ENCODE results near the gene FCRL2.

FCRL2 gene

DNA sequence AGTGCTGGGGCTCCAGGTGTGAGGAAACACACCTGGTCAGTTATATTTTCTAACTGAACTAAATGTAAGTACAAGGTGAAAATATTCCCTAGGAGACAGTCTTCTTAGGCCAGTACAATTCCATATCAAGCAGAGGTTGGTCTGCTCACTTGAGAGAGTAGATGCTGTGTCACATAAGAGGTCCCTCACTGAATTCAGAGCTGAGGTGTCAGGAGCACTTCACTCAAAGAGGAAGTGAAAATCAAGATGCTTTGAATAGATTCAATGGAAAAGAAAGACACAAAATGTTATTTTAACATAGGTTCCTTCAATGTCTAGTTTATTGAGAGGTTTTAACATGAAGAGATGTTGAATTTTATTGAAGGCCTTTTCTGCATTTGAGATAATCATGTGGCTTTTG is 72.1 kb downstream of the FCRL2 start:
- no peak for DNase-seq (ENCODE audit: extremely low read depth, low read depth)
- no peak overlapping the region for H3K4me3 ChIP-seq (replicated peaks; ENCODE audit: low read depth, low read length)
- TF ChIP-seq, protein P1, sequence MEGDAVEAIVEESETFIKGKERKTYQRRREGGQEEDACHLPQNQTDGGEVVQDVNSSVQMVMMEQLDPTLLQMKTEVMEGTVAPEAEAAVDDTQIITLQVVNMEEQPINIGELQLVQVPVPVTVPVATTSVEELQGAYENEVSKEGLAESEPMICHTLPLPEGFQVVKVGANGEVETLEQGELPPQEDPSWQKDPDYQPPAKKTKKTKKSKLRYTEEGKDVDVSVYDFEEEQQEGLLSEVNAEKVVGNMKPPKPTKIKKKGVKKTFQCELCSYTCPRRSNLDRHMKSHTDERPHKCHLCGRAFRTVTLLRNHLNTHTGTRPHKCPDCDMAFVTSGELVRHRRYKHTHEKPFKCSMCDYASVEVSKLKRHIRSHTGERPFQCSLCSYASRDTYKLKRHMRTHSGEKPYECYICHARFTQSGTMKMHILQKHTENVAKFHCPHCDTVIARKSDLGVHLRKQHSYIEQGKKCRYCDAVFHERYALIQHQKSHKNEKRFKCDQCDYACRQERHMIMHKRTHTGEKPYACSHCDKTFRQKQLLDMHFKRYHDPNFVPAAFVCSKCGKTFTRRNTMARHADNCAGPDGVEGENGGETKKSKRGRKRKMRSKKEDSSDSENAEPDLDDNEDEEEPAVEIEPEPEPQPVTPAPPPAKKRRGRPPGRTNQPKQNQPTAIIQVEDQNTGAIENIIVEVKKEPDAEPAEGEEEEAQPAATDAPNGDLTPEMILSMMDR (IDR thresholded peaks at IDR 0.05; ENCODE audit: low read depth, low read length, missing control alignments): no peak

DNA sequence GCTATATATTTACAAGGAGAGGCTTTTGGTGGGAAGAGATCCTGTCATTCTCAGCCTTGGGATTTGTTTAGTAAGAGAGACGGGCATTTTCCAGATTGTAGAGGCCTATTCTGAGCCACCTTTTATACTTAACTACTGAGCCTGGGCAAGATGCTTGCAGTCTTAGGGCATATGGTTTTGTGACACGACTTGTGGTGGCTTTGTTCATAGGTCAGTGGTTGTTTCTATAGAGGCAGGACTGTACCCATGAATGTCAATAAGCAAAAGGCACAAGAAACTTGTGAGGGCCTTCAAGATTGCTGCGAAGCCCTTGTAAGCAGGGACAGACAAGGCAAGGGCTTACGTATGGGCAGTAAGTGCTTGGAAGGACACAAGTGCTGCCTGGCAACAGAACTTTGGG is 73.0 kb downstream of the FCRL2 start:
- DNase-seq (ENCODE audit: extremely low read depth, low read depth): no peak
- TF ChIP-seq, protein P1 (IDR thresholded peaks at IDR 0.05; ENCODE audit: low read depth, low read length, missing control alignments): no peak
- H3K4me3 ChIP-seq (replicated peaks; ENCODE audit: low read depth, low read length): no peak overlapping the region

DNA sequence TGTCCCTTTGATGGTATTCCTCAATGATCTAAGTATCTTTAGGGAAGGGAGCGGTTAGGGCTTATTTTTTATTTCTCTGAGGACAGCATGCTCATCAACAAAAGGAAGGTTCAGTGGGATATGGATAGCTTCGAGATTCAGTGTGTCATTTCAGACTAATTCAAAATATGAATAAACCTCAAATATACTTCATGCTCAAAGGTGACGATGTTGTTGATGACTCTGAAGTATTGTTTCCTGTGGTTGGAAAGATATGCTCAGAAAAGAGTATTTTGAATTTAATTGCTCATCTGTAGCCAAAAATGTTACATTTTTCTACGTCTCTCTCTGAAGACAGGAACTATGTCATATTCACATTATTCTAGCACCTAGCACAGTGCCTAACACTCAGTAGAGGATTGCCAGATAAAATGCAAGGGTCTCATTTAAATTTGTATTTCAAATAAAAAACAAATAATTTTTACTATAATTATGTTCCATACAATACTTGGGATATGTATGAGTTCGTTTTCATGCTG is 74.6 kb downstream of the FCRL2 start:
- no peak overlapping the region for H3K4me3 ChIP-seq (replicated peaks; ENCODE audit: low read depth, low read length)
- TF ChIP-seq, protein P1 (IDR thresholded peaks at IDR 0.05; ENCODE audit: low read depth, low read length, missing control alignments): no peak
- no peak for DNase-seq (ENCODE audit: extremely low read depth, low read depth)

DNA sequence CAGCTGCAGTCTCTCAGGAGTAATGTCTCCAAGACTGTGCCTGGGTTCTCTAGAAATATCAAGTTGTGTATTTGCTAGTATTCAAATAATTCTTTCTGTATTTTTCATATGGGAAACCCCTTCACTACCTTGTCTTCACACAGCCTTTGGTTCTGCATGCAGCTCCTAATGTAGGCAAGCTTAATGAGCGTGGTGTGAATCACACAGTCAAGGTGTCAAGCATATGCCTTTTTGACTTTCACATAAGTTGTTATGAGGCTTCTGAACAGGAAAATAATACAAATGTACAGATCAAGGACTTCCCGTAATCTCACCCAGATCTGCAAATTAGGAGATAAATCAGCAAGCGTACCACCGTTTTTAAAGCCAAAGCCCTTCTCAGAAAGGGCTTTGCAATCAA is 76.2 kb downstream of the FCRL2 start, which contains the start of gene FCRL3:
TSS of gene FCRL3 (minus strand) at position 38 of the 400 bp plus-strand sequence. CDS start 280 bp downstream, outside the sequence.
- DNase-seq (ENCODE audit: extremely low read depth, low read depth): no peak
- no peak within 1 kb of the TSS for H3K4me3 ChIP-seq (replicated peaks; ENCODE audit: low read depth, low read length)
- TF ChIP-seq, protein P1 (IDR thresholded peaks at IDR 0.05; ENCODE audit: low read depth, low read length, missing control alignments): no peak

DNA sequence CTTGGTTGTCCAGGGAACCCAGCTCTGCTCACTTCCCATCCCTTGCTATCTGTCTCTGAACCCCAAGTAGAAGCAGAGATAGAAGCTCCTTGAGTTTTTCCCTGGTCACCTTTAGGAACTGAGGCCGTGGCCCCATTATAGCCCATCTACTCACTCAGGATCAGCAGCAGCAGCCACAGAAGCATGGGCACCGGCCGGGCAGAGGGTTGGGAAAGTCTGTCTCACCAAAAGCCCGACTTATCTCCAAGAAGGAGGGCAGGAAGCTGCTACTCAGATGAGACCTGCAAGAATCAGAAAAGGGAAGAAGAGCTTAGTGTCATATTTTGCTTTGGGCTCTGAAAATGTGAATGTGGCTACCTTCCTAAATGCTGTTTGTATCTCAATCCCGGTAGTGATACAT is 76.6 kb downstream of the FCRL2 start:
- H3K4me3 ChIP-seq (replicated peaks; ENCODE audit: low read depth, low read length): no peak overlapping the region
- TF ChIP-seq, protein P1 (IDR thresholded peaks at IDR 0.05; ENCODE audit: low read depth, low read length, missing control alignments): no peak
- DNase-seq (ENCODE audit: extremely low read depth, low read depth): no peak

DNA sequence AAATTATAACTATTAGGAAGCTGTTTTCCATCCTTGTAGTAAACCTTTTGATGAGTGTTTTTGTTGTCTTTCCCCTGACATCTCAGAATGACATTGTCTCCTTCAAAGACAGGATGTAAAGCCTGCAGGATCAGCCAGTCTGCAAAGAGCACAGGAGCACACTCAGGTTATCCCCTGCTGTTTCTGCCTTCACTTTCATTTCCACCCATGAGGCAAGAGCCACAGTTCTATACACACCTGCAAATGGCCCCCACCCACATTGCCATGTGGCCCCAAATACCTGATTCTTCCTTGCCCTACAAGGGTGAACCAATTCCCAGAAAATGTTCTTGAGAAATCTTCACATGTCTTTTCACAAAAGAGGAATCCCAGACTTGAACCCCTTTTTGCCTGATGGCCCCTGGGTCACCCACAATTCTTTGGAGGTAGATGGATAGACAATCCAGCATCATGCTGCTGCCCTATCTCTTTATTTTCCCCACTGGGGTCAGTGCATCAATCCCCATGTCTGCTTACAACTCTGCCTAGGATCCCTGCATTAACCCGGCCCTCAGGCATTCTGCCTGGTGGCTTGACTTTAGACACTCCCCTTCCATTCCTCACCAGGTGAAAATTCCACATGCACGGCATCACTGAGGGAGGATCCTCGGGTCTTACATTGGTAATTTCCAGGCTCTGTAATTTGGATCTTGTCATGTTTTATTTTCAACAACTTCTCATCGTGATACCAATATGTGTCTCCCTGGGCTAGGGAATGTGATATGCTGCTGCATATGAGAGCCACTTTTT is 79.0 kb downstream of the FCRL2 start:
- DNase-seq (ENCODE audit: extremely low read depth, low read depth): no peak
- TF ChIP-seq, protein P1 (IDR thresholded peaks at IDR 0.05; ENCODE audit: low read depth, low read length, missing control alignments): no peak
- H3K4me3 ChIP-seq (replicated peaks; ENCODE audit: low read depth, low read length): no peak overlapping the region

Measured in HFF-Myc (cell line).